Activated B cell treated with CpG ODN at 0.5 μM for 24 hours (primary cell): ENCODE measurements around the gene GPR149. TPM values are rescaled to one million over a fixed set of nuclear protein-coding genes. Genes with fewer than 3 reads are reported as not detected.

Source experiments
- ATAC-seq: fragments of 200-7000 bp; cut with Tn5 transposase; one replicate; pipeline ENCODE4 v1.10.0; 2021; ENCODE audit warnings: low read depth, mild to moderate bottlenecking, moderate library complexity
- CTCF ChIA-PET: fragments of 350-600 bp; sonication (Branson Sonifier 250); formaldehyde crosslinking; loops from one replicate; lab custom pipeline; 2021; ENCODE audit warnings: antibody characterized with exemption; lab: Charles Lee
- POLR2A ChIA-PET: fragments of 350-600 bp; sonication (Branson Sonifier 250); formaldehyde crosslinking; loops from one replicate; lab custom pipeline; 2021; ENCODE audit warnings: antibody characterized with exemption; lab: Charles Lee
- DNase-seq: peaks from one replicate; pipeline ENCODE4 v3.0.0; 2022
- H3K27ac Mint-ChIP-seq: one replicate; pipeline ENCODE4 v1.8.0; 2020; ENCODE audit warnings: mixed read lengths
- H3K27me3 Mint-ChIP-seq: one replicate; pipeline ENCODE4 v1.8.0; 2021; ENCODE audit warnings: mixed read lengths
- H3K36me3 Mint-ChIP-seq: one replicate; pipeline ENCODE4 v1.8.0; 2021; ENCODE audit warnings: low read depth, mixed read lengths
- H3K4me1 Mint-ChIP-seq: one replicate; pipeline ENCODE4 v1.8.0; 2021; ENCODE audit warnings: mixed read lengths
- H3K4me3 Mint-ChIP-seq: one replicate; pipeline ENCODE4 v1.8.0; 2020; ENCODE audit warnings: mild to moderate bottlenecking, mixed read lengths
- H3K9me3 Mint-ChIP-seq: one replicate; pipeline ENCODE4 v1.8.0; 2020; ENCODE audit warnings: mixed read lengths
- intact Hi-C: fragments of 100-400 bp; cut with micrococcal nuclease; formaldehyde crosslinking; loops from one replicate; pipeline ENCODE4 v1.15.1; 2024
- total RNA-seq: library from RNA; stranded (reverse); gene quantifications from 2 replicates; pipeline ENCODE4 v1.2.3, GENCODE V29; 2022
- TF ChIP-seq, protein P1 (sequence below): fragments of 200-600 bp; IDR thresholded peaks from one replicate; pipeline ENCODE4 v1.8.0; 2022; ENCODE audit warnings: antibody characterized with exemption, mild to moderate bottlenecking

Gene GPR149
- total RNA-seq, 1 donor from 2014 or later, result not detected

DNA sequence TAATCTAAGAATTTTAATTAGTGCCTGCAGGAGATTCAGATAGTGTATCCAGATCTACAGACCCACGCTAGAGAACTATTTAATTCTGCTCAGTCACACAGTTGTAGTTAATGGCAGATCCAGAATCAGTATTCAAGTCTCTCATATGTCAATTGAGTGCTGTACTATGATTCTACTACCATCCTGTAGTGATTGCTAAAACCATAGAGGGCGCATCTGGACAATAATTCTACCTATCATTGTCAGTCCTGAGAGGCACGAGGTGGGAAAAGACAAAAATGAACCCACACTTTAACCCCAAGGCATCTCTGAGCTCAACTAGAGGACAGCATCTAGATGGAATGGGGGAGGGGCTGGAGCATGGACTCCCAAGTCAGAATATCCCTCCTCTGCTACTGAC is 128.4 kb downstream of the GPR149 start:
- H3K36me3 Mint-ChIP-seq, result peaks cover 84% of the 10 kb centered on the region
- H3K27ac Mint-ChIP-seq, result no peak overlapping the region
- H3K4me1 Mint-ChIP-seq, result peaks cover 8% of the 10 kb centered on the region
- no peaks in the 10 kb centered on the region for H3K27me3 Mint-ChIP-seq
- TF ChIP-seq, protein P1, sequence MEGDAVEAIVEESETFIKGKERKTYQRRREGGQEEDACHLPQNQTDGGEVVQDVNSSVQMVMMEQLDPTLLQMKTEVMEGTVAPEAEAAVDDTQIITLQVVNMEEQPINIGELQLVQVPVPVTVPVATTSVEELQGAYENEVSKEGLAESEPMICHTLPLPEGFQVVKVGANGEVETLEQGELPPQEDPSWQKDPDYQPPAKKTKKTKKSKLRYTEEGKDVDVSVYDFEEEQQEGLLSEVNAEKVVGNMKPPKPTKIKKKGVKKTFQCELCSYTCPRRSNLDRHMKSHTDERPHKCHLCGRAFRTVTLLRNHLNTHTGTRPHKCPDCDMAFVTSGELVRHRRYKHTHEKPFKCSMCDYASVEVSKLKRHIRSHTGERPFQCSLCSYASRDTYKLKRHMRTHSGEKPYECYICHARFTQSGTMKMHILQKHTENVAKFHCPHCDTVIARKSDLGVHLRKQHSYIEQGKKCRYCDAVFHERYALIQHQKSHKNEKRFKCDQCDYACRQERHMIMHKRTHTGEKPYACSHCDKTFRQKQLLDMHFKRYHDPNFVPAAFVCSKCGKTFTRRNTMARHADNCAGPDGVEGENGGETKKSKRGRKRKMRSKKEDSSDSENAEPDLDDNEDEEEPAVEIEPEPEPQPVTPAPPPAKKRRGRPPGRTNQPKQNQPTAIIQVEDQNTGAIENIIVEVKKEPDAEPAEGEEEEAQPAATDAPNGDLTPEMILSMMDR, result no peak
- POLR2A ChIA-PET, result interaction anchor here (0.7 kb wide), 1 partner anchor 31 kb away, joined by 4 read pairs; no protein-coding TSS in a partner anchor
- DNase-seq, result no peak
- intact Hi-C loops, result no loop called here
- no peak overlapping the region for H3K4me3 Mint-ChIP-seq
- no peak for ATAC-seq
- no peaks in the 10 kb centered on the region for H3K9me3 Mint-ChIP-seq
- CTCF ChIA-PET, result no interaction called here

DNA sequence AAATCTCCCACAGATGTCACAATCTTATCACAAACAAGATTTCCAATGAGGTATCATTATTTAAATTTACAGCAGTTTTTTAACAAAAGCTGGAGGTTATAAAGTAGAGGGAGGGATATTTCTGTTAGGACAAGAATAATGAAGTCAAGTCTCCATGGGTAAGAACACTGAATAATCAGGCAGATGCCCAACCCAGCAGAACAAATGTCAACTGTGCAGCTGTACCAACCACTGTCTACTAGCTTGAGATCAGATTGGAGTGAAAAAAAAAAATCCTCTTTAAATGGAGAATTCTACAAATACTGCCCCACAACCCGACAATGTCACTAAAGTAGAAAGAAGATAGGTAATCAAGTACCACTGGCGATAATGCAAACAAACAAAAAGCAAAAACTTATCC is 136.0 kb downstream of the GPR149 start:
- CTCF ChIA-PET, result no interaction called here
- H3K9me3 Mint-ChIP-seq, result no peaks in the 10 kb centered on the region

DNA sequence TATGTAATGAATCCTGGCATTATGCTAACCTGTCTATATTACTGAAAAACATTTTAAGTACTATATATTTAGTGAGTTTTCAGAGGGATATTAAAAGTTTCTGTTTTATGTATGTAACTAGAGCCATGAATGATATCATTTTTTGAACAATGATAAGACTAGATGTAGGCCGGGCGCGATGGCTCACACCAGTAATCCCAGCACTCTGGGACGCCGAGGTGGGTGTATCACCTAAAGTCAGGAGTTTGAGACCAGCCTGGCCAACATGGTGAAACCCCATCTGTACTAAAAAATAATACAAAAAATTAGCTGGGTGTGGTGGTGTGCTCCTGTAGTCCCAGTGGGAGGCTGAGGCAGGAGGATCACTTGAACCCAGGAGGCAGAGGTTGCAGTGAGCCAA is 139.8 kb downstream of the GPR149 start:
- DNase-seq (no peak), ATAC-seq (no peak)
- Mint-ChIP-seq H3K9me3 (no peaks in the 10 kb centered on the region), H3K27me3 (no peaks in the 10 kb centered on the region), H3K27ac (no peak overlapping the region), H3K36me3 (peaks cover 79% of the 10 kb centered on the region), H3K4me1 (peaks cover 4% of the 10 kb centered on the region), H3K4me3 (no peak overlapping the region)
- POLR2A ChIA-PET, result no interaction called here
- intact Hi-C loops, result no loop called here
- CTCF ChIA-PET, result no interaction called here
- TF ChIP-seq, protein P1, result no peak

More for the DNA sequence above, 136.0 kb downstream of the GPR149 start:
- TF ChIP-seq, protein P1, result no peak
- peaks cover 81% of the 10 kb centered on the region for H3K36me3 Mint-ChIP-seq
- no peaks in the 10 kb centered on the region for H3K27me3 Mint-ChIP-seq
- DNase-seq (no peak), ATAC-seq (no peak)
- no peak overlapping the region for H3K27ac Mint-ChIP-seq
- intact Hi-C loops, result no loop called here
- H3K4me3 Mint-ChIP-seq, result no peak overlapping the region
- POLR2A ChIA-PET, result no interaction called here
- no peaks in the 10 kb centered on the region for H3K4me1 Mint-ChIP-seq

Other genes with a start within 250 kb of the GPR149 start
- gene DHX36, start 105.7 kb downstream of the GPR149 start, total RNA-seq, result 95.9 and 110 TPM in 2 replicates